GM06990 (cell line): ENCODE measurements around the gene FRMD5.
"Not testable (repeated sequence)": the region's sequence is repeated elsewhere in the genome, so short reads cannot be mapped to it uniquely, and the experiment has no call there.

Experiments
- DNase-seq: peaks from one replicate; pipeline ENCODE4 v3.0.0-alpha.2; 2011; ENCODE audit not compliant: insufficient read length; ENCODE audit errors: extremely low read depth
- H3K27me3 ChIP-seq: replicated peaks from 2 replicates; pipeline ENCODE4 v1.6.0; 2011; ENCODE audit warnings: low read length; ENCODE audit not compliant: control insufficient read depth, insufficient read depth
- H3K36me3 ChIP-seq: 2 replicates; pipeline ENCODE4 v1.5.1; 2011; ENCODE audit warnings: low read length; ENCODE audit not compliant: control insufficient read depth, insufficient read depth
- H3K4me3 ChIP-seq: replicated peaks from 2 replicates; pipeline ENCODE4 v1.5.1; 2011; ENCODE audit warnings: low read depth, mild to moderate bottlenecking, control low read depth, low read length
- CTCF ChIP-seq: IDR thresholded peaks from 2 replicates; pipeline ENCODE4 v1.5.1; 2011; ENCODE audit warnings: low read length, control low read depth, mild to moderate bottlenecking, inconsistent platforms; ENCODE audit not compliant: insufficient read depth, poor library complexity, severe bottlenecking

FRMD5 gene

DNA sequence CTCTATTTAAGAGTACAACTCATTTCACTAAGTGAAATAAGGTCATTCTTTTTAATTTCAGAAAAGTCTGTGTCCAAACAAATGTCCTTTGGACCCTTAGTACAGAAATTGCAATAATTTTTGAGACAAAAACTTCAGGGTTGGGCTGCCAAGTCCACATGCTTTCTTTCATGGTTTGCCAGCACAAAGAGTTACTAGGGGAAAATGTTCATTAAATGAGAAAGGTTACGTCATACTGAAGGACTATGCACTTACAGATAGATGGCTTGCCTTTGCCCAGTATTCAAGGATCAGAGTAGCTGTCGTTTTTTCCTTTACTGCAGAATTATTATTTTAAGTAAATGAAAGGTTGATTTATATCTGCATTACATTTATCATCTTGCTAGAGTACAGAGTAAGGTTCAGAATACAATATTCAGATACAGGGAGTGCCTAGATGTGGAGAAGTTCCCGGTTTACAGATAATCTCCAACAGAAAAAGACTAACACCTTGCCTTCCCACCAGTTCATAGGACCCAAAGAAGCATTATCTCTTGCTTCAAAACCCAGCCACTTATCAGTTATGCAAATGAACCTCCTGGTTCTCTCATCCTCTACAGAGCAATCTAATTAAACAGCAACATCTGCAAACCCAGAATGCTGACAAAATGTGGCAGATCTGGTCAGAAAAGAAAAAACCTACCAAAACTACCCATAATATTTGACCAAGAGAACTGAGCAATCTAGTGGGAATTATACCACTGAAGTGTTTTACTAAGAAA lies 179.3 kb downstream of the FRMD5 start:
- TF ChIP-seq CTCF: no peak
- Histone ChIP-seq H3K36me3 (no peaks in the 10 kb centered on the region), H3K4me3 (no peak overlapping the region), H3K27me3 (no peaks in the 10 kb centered on the region)
- no peak for DNase-seq

DNA sequence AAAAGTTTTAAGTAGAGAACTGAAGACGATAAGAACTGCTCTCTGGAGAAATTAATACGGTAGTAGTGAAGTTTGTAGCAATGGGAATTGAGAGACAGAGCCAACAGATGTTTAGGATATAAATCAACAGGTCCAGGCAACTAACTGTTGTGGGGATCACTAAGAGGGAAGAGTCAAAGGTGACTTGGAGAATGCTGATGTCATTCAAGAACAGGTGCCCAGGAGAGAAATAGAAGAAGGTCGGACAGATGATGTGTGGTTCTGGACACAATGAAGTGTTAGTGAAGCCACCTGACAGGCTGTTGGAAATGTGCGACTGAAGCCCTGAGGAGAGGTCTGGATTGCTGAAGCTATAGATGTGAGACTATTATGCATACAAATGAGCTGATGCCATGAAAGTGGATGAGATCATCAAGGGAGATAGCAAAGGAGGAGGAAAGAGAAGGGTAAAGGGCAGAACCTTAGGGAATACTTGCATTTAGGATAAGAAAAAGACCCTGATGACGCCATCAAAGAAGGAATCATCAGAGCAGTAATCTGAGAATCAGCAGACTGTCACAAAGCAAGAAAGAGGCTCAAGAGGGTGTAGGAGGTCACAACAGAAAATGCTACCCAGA lies 183.7 kb downstream of the FRMD5 start:
- no peak overlapping the region for H3K4me3 ChIP-seq
- no peak for TF ChIP-seq CTCF
- H3K36me3 ChIP-seq: no peaks in the 10 kb centered on the region
- no peaks in the 10 kb centered on the region for H3K27me3 ChIP-seq
- DNase-seq: no peak

DNA sequence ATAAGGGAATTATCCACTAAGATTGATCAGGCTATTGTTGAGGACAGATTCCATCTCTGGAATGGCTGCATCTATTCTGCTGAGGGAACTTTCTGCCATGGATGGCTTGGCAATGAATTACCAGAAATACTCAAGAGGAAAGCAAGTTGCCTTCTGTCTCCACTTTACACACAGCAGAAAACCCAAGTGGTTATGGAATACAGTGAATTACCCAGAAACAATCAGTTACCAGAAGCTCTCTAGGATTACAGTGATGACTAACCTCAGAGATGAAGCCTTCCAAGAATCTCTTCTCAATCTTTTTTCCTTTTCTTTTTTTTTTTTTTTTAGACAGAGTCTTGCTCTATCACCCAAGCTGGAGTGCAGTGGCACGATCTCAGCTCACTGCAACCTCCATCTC lies 185.0 kb downstream of the FRMD5 start:
- no peak for DNase-seq
- Histone ChIP-seq H3K27me3 (no peaks in the 10 kb centered on the region), H3K4me3 (no peak overlapping the region), H3K36me3 (no peaks in the 10 kb centered on the region)
- TF ChIP-seq CTCF: no peak

GRCh38 chr15:44009038-44009437 lies 186.0 kb downstream of the FRMD5 start:
- DNase-seq: no peak
- Histone ChIP-seq H3K27me3 (no peaks in the 10 kb centered on the region), H3K4me3 (no peak overlapping the region), H3K36me3 (no peaks in the 10 kb centered on the region)
- TF ChIP-seq CTCF: no peak

- H3K4me3 ChIP-seq, DNase-seq, H3K36me3 ChIP-seq, H3K27me3 ChIP-seq: not testable (repeated sequence)
Observed at GRCh38 chr15:44000248-44000647, 194.8 kb downstream of the FRMD5 start.

DNA sequence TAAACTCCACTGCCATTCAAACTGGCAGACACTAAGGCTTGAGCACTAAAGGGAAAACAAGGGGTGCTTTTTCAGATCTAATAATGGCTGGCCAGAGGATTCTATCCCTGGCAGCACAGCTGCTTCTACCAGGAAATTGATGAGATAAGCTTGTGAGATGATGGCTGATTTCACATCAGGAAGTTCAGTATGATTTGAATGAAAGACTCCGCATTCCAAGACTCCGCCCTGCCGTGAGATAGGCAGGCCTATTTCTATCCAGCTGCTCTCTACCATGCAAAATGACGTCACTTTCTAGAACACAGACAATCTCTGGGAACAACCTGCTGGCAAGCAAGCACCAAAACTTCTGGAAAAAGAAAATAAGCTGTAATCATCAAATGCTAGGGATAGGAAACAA lies 196.5 kb downstream of the FRMD5 start:
- no peaks in the 10 kb centered on the region for H3K36me3 ChIP-seq
- no peak overlapping the region for H3K4me3 ChIP-seq
- no peaks in the 10 kb centered on the region for H3K27me3 ChIP-seq
- DNase-seq: no peak
- no peak for TF ChIP-seq CTCF
